C1 segment of cervical spinal cord (tissue), 14 donors: ENCODE data around the gene CENPM.
A peak's percentile ranks its signal among the peaks of the same experiment; 100 is the strongest.

Source experiments
- DNase-seq, 14 donors: peaks; one replicate each; lab custom pipeline; 2025; lab: John Stamatoyannopoulos, UW

Gene CENPM

GRCh38 chr22:41900652-41901312 lies 46.2 kb downstream of the CENPM start:
- no peak for DNase-seq

GRCh38 chr22:41899992-41900651 lies 46.8 kb downstream of the CENPM start:
- peak in 1 of 14 donors; percentile 18 for DNase-seq

GRCh38 chr22:41899110-41899509 lies 47.8 kb downstream of the CENPM start:
- no peak for DNase-seq

GRCh38 chr22:41898645-41899044 lies 48.3 kb downstream of the CENPM start:
- no peak for DNase-seq

GRCh38 chr22:41893591-41894375 lies 53.2 kb downstream of the CENPM start:
- DNase-seq: no peak

- no peak for DNase-seq
Observed at GRCh38 chr22:41892721-41893120, 54.2 kb downstream of the CENPM start.

GRCh38 chr22:41891407-41891806 lies 55.5 kb downstream of the CENPM start:
- DNase-seq: peak in 1 of 14 donors; percentile 9
